Activated CD8-positive, alpha-beta T cell treated with anti-CD3 and anti-CD28 coated beads for 36 hours (primary cell): ENCODE measurements around the gene APBA1. TPM values are rescaled to one million over a fixed set of nuclear protein-coding genes. Genes with fewer than 3 reads are reported as not detected.

Experiments used
- ATAC-seq: fragments of 200-7000 bp; cut with Tn5 transposase; one replicate; pipeline ENCODE4 v1.10.0; 2021; ENCODE audit warnings: mild to moderate bottlenecking, moderate library complexity
- CTCF ChIA-PET: fragments of 350-600 bp; sonication (Branson Sonifier 250); formaldehyde crosslinking; loops from one replicate; lab custom pipeline; 2021; ENCODE audit warnings: antibody characterized with exemption; lab: Charles Lee
- POLR2A ChIA-PET: fragments of 350-600 bp; sonication (Branson Sonifier 250); formaldehyde crosslinking; loops from one replicate; lab custom pipeline; 2021; ENCODE audit warnings: antibody characterized with exemption; lab: Charles Lee
- DNase-seq: peaks from one replicate; pipeline ENCODE4 v3.0.0-alpha.2; 2020
- H3K27ac Mint-ChIP-seq: one replicate; pipeline ENCODE4 v1.8.0; 2021; ENCODE audit warnings: mild to moderate bottlenecking, mixed read lengths
- H3K27me3 Mint-ChIP-seq: one replicate; pipeline ENCODE4 v1.8.0; 2021; ENCODE audit warnings: mixed read lengths
- H3K36me3 Mint-ChIP-seq: one replicate; pipeline ENCODE4 v1.8.0; 2021; ENCODE audit warnings: low read depth, mixed read lengths
- H3K4me1 Mint-ChIP-seq: one replicate; pipeline ENCODE4 v1.8.0; 2021; ENCODE audit warnings: low read depth, mixed read lengths
- H3K4me3 Mint-ChIP-seq: one replicate; pipeline ENCODE4 v1.8.0; 2021; ENCODE audit warnings: mild to moderate bottlenecking, moderate library complexity, mixed read lengths
- H3K9me3 Mint-ChIP-seq: one replicate; pipeline ENCODE4 v1.8.0; 2021; ENCODE audit warnings: mixed read lengths
- CTCF ChIP-seq: fragments of 200-600 bp; IDR thresholded peaks from one replicate; pipeline ENCODE4 v1.8.0; 2022; ENCODE audit warnings: antibody characterized with exemption, mild to moderate bottlenecking
- intact Hi-C: fragments of 100-400 bp; cut with micrococcal nuclease; formaldehyde crosslinking; loops from one replicate; pipeline ENCODE4 v1.10.0; 2022
- total RNA-seq, 2 experiments: library from RNA; stranded (reverse); gene quantifications; one replicate each; pipeline ENCODE4 v1.2.3, GENCODE V29; 2021

Gene APBA1
- total RNA-seq, 2 experiments from 2014 or later = 0.07 TPM; not detected in 1

GRCh38 chr9:69569738-69570451 lies 102.3 kb downstream of the APBA1 start:
- CTCF ChIA-PET = no interaction called here
- TF ChIP-seq CTCF = no peak
- no peak overlapping the region for H3K27ac Mint-ChIP-seq
- no peaks in the 10 kb centered on the region for H3K9me3 Mint-ChIP-seq
- POLR2A ChIA-PET = no interaction called here
- H3K4me1 Mint-ChIP-seq = no peaks in the 10 kb centered on the region
- no peak for DNase-seq
- no peak for ATAC-seq
- H3K27me3 Mint-ChIP-seq = peaks cover 9% of the 10 kb centered on the region
- no peak overlapping the region for H3K4me3 Mint-ChIP-seq
- intact Hi-C loops = no loop called here
- H3K36me3 Mint-ChIP-seq = no peaks in the 10 kb centered on the region

- DNase-seq (no peak), ATAC-seq (no peak)
- ChIA-PET CTCF (no interaction called here), POLR2A (no interaction called here)
- Mint-ChIP-seq H3K27ac (no peak overlapping the region), H3K4me3 (no peak overlapping the region), H3K36me3 (no peaks in the 10 kb centered on the region), H3K4me1 (no peaks in the 10 kb centered on the region), H3K27me3 (peaks cover 7% of the 10 kb centered on the region), H3K9me3 (no peaks in the 10 kb centered on the region)
- no peak for TF ChIP-seq CTCF
- intact Hi-C loops = no loop called here
Measured at GRCh38 chr9:69564557-69564956, 107.6 kb downstream of the APBA1 start.

- CTCF ChIA-PET = no interaction called here
- H3K27me3 Mint-ChIP-seq = peaks cover 22% of the 10 kb centered on the region
- H3K4me1 Mint-ChIP-seq = no peaks in the 10 kb centered on the region
- no peak for ATAC-seq
- no peak overlapping the region for H3K27ac Mint-ChIP-seq
- H3K9me3 Mint-ChIP-seq = no peaks in the 10 kb centered on the region
- no peak for TF ChIP-seq CTCF
- no peaks in the 10 kb centered on the region for H3K36me3 Mint-ChIP-seq
- POLR2A ChIA-PET = no interaction called here
- no peak overlapping the region for H3K4me3 Mint-ChIP-seq
- intact Hi-C loops = no loop called here
- DNase-seq = no peak
Measured at GRCh38 chr9:69559126-69559525, 113.0 kb downstream of the APBA1 start.

- POLR2A ChIA-PET = no interaction called here
- no peak overlapping the region for H3K4me3 Mint-ChIP-seq
Measured at GRCh38 chr9:69556707-69557106, 115.5 kb downstream of the APBA1 start.

More at GRCh38 chr9:69556707-69557106, 115.5 kb downstream of the APBA1 start:
- CTCF ChIA-PET = interaction anchor here (1.3 kb wide), 1 partner anchor 135 kb away, joined by 4 read pairs; no protein-coding TSS in a partner anchor
- intact Hi-C loops = no loop called here
- TF ChIP-seq CTCF = no peak
- Mint-ChIP-seq H3K36me3 (no peaks in the 10 kb centered on the region), H3K9me3 (no peaks in the 10 kb centered on the region), H3K27ac (no peak overlapping the region), H3K4me1 (no peaks in the 10 kb centered on the region), H3K27me3 (peaks cover 27% of the 10 kb centered on the region)
- ATAC-seq (no peak), DNase-seq (no peak)
